ENCODE measurements around the gene TMEM107.

- TF ChIP-seq EP300 (IDR thresholded peaks at IDR 0.05) (no peak), CTCF (IDR thresholded peaks at IDR 0.05) (no peak), POLR2A (IDR thresholded peaks at IDR 0.05; ENCODE audit: low read depth) (no peak), POLR2AphosphoS5 (IDR thresholded peaks at IDR 0.05) (no peak)
Measured at GRCh38 chr17:8141741-8142140, 34.4 kb downstream of the TMEM107 start.

Data from esophagus muscularis mucosa (tissue), 4 donors.